ENCODE measurements around the gene ARHGAP1. TPM values are rescaled to one million over a fixed set of nuclear protein-coding genes. Genes with fewer than 3 reads are reported as not detected.

Gene ARHGAP1
- total and polyA plus RNA-seq, 9 of the 15 experiments (the other 6 are each of a cell fraction or from before 2014, with no cell fraction given): 3.6 to 30.4 (median 8.2) TPM

GRCh38 chr11:46674463-46675287 lies 25.7 kb downstream of the ARHGAP1 start (continued):
- TF ChIP-seq JUND (IDR thresholded peaks at IDR 0.05; ENCODE audit: borderline replicate concordance, low read depth, low read length) (no peak), JUND (tag; IDR thresholded peaks at IDR 0.05; ENCODE audit: borderline replicate concordance, low read depth, low read length) (no peak), CBFA2T2 (conservative IDR thresholded peaks at IDR 0.05) (no peak), THRA (IDR thresholded peaks at IDR 0.05) (no peak), POLR2H (tag; IDR thresholded peaks at IDR 0.05; ENCODE audit: low read depth) (no peak), ARID3B (CRISPR knock-in tag; IDR thresholded peaks at IDR 0.05; ENCODE audit: borderline replicate concordance) (no peak), ZNF511 (CRISPR knock-in tag; IDR thresholded peaks at IDR 0.05) (no peak), PML (IDR thresholded peaks at IDR 0.05; ENCODE audit: low read length) (0 out of 2 replicates have a peak, but pooled peaks have one; percentile 22), TBL1XR1 (IDR thresholded peaks at IDR 0.05; ENCODE audit: low read length in 2 of 2) (no peak), NCOA1 (IDR thresholded peaks at IDR 0.05; ENCODE audit: low read depth) (no peak), NFYB (IDR thresholded peaks at IDR 0.05; ENCODE audit: extremely low read depth, insufficient read length) (no peak), POLR2AphosphoS5 (IDR thresholded peaks at IDR 0.05; ENCODE audit: control insufficient read depth, insufficient read depth, low read depth, low read length) (peak; percentile 33; the same call in 1 of the 2 replicates), ATF3 (IDR thresholded peaks at IDR 0.05) (no peak), ATF3 (CRISPR knock-in tag; conservative IDR thresholded peaks at IDR 0.05) (no peak), POLR2G (IDR thresholded peaks at IDR 0.05; ENCODE audit: low read depth, low read length) (0 out of 2 replicates have a peak, but pooled peaks have one; percentile 24)
